Hematopoietic multipotent progenitor cell (in vitro differentiated cells): ENCODE results near the gene AGPAT4. TPM values are rescaled to one million over a fixed set of nuclear protein-coding genes. Genes with fewer than 3 reads are reported as not detected.
"Not testable (repeated sequence)": the region's sequence is repeated elsewhere in the genome, so short reads cannot be mapped to it uniquely, and the experiment has no call there.

ENCODE experiments used
- DNase-seq, 3 donors: peaks; one replicate each; pipeline ENCODE4 v3.0.0-alpha.2; 2011 to 2015; ENCODE audit warnings: low read depth in 2 of 3, low spot score in 2 of 3
- total RNA-seq: library from RNA; depleted of rRNA; stranded (reverse); fragments of >200 nt; gene quantifications from one replicate; pipeline ENCODE4 v1.2.3, GENCODE V29; 2012

The AGPAT4 gene
- total RNA-seq, 1 donor: 28.5 TPM

DNA sequence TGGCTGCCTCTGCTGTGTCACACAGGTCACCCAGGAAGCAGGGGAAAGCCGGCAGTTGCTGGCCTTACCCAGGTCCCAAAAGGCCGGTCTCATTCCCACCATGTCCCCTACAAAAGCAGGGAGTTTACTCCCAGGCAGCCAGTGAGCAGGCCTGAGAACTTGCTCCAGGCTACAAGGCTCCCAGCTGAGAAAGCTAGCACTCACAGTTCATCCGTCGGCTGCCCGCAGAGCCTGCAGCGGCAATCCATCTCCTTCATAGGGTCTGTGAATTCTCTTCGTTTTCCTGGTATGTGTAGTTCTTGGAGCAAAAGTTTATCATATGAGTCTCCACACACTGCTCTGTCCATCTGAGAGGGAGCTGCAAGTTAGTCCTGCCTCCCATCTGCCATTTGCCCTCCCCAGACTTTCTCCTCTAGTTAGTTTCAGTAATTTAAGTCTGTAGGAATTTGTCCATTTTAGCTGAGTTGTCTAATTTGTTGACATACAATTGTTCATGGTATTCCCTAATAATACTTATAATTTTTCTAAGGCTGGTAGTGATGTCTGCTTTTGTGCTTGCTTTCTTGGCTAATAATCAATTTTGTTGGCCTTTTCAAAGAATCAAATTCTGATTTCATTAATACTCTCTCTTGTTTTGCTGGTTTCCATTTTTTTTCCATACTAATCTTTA is 146.7 kb downstream of the AGPAT4 start:
- DNase-seq: no peak

DNA sequence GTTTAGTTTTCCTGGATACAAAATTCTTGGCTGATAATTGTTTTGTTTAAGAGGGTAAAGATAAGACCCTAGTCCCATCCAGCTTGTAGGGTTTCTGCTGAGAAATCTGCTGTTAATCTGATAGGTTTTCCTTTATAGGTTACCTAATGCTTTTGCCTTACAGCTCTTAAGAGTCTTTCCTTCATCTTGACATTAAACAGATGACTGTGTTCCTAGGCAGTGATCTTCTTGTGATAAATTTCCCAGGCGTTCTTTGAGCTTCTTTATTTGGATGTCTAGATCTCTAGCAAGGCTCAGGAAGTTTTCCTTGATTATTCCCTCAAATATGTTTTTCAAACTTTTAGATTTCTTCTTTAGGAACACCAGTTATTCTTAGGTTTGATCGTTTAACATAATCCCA is 148.3 kb downstream of the AGPAT4 start:
- DNase-seq: no peak

DNA sequence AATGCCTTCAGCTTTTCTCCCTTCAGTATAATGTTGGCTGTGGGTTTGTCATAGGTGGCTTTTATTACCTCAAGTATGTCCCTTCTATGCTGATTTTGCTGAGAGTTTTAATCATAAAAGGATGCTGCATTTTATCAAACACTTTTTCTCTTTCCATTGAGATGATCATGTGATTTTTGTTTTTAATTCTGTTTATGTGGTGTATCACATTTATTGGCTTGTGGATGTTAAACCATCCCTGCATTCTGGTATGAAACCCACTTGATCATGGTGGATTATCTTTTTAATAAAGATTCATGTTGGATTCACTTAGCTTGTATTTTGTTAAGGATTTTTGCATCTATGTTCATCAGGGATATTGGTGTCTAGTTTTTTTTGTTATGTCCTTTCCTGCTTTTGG is 150.5 kb downstream of the AGPAT4 start:
- not testable (repeated sequence) for DNase-seq

DNA sequence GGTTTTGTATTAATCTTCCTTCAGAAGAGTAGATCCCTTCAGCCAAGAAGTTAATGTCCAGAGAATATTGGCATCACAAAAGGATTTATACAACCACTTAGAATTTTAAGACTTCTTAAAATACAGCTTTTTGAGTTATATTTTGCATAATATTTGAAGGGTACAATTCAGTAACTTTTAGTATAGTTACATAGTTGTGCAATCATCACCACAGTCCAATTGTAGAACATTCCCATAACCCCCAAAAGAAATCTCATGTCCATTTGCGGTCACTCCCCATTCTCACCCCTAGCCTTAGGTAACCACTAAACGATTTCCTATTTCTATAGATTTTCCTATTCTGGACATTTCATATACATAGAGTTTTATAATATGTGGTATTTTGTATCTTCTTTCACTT is 155.9 kb downstream of the AGPAT4 start:
- DNase-seq: no peak

DNA sequence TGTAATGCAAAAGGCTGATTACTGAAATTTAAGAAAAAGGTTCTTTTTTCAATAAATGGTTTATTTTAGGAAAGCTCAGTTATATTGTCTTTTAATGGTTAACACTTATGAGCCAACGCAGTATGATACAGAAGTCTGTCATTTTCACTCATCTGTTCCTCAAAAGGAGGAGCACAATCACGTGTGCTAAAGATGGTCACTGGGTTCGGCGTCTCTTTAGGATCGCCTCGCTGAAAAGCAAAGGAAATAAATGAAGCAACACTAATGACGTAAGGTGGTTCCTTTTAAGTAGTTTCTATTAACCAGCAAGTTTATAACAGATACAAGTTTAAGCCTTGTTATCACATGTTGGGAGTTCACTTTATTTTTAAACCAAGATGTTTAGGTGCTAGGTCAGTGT is 156.6 kb downstream of the AGPAT4 start:
- DNase-seq: no peak

DNA sequence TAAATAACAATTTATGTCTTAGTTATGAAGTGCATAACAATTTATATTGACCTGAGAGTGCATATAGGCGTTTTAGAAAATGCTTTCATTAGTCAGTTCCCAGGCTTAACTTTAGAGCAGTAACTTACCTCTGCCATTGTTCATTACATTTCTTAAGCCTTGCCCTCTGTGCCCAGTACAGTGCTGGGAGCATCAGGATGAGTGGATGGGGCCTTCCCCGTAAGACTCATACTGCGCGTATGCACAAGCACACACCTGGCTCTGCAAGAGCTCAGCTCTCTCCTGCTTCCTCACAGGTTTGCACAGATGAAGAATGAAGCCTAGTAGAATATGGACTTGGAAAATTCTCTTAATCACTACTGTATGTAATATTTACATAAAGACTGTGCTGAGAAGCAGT is 157.3 kb downstream of the AGPAT4 start:
- DNase-seq: no peak

DNA sequence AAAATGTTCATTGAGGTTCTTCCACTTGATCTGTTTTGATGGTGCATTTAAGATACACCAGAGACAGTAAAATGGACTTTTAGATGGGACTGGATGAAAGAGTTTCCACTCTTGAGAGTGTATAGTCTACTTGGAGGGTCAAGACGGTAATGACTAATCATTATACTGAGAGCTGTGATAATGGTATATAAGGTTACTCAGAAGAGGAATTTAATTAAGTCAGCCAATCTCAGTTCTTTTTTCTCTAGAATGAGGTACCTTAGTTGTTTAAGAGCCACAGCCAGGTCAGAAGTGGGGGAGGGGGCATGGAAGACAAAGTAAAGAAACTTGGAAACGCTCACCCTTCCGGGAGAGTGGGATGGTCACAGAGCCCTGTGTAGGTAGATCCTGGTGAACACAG is 158.4 kb downstream of the AGPAT4 start:
- DNase-seq: no peak

DNA sequence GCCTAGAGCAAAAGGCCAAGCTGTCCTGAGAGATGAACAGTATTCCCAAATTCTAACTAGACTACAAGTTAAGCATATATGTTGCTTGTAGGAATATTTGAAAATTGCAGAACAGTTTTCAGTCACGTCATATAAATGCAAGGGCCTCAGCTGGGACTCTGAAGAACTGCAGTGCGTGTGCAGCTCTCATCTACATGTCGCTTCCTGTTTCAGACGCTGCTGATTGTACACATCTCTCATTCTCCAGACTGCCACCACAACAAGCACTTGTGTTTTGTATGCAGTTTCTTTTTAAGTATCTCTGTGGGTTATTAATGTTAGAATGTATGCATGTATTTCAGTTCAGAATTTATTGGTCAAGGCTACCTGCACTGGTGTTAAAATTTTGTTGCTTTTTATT is 162.6 kb downstream of the AGPAT4 start:
- peak in 1 of 3 donors; percentile 7 for DNase-seq

DNA sequence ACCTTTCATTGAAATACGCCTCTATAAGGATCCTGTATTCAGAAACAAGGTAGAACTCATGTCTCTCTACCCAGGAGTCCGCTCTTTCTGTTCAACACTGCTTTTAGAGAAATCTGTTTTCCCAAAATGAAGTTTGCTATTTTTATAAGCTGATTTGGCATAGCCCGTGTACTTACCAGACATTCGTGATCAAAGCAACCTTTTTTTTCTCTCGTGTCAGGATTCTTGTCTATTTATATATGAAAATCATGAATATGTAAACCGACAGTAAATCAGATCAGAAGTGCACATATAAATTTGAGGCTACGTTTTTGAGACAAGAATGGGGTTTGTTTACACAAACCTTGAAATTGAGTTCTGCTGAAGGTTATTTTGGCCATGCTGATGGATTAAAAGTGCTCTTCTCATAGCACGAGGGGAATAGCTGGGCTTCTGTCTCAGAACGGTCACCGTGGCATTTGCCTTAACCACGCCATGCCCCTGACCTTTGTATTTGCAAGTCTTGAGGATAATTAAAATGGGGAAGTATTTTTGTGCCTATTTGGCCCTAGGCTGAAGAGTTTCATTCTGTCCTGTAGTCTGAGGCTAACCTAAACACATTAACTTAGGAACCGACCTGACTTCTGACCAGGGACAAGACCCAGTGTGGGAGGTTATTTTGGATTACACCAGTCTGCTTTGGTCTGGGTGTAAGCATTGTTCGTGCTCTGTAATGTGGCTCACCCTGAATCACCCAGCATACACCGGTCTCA is 163.7 kb downstream of the AGPAT4 start:
- no peak for DNase-seq

DNA sequence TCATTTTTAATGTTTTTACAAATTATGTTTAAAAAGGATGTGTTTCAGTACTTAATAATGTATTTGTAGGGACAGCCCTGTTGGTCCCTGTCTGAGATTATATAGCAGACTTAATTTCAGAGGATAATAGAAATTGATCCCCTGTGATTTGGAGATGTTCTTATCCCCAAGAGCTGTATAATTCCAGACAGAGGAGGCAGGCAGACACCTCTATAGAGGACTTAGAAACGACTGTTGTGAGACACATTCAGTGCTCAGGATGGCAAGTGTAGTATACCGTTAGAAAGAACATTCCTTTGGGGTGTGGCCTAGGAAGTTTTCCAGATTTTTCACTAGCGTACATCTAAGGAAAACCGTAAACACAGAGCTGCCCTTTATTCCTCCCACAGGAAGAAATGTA is 164.5 kb downstream of the AGPAT4 start:
- no peak for DNase-seq

DNA sequence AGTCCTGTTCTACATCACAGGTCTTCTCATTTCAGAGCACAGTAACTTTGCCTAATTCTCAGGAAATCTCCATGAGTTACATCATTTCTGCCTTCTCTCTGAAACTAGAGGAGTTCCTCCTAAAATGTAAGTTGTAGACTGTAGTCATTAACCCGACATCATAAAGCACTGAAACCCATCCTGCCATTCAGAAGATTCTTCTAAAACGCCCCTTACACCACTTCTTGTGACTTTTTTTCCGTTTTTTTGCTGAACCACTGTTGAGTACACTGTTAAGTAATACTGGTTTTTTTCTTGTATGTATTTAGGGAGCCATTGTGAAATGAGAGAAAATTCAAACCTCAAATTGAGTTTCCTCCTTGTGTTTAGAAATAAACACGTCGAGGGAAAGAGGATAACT is 164.9 kb downstream of the AGPAT4 start:
- no peak for DNase-seq

DNA sequence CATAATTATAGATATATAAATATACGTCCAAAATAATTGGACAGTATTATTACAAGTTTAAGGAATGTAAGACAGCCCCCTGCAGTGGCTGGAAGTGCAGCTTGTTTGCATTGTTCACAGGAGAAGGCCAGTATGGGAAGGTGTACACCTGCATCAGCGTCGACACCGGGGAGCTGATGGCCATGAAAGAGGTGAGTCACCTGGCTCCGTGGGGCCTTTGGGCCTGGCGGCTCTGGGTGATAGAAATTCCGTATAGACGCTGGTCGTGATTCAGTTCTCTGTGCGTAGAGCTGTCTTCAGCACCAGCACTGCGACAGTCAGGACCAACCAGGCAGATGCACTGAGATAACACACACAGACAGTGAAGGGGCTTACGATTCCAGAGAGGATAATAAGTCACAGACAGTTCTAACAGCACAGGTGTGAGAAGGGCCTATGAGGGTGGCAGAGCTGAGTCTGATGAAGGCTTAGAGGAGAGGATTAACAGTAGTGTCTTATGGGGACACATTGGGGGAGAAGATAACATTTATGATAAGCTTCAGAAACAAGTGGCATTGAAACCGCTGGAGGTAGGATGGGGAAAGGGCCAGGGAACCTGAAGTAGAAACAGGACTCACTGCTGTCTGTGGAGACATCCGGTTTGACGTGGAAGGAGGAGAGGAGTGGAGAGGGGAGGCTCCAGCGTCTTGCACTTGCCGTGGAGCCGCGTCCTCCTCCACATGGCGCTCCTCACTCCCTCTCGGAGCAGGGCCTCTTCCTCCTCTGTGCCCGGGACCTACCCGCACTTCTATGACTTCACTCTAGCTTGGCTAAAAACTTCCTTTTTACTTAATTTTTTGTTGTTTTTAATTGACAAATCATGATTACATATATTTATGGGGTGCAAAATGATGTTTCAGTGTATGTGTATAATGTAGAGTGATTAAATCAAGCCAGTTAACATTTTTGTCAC is 165.8 kb downstream of the AGPAT4 start:
- no peak for DNase-seq

DNA sequence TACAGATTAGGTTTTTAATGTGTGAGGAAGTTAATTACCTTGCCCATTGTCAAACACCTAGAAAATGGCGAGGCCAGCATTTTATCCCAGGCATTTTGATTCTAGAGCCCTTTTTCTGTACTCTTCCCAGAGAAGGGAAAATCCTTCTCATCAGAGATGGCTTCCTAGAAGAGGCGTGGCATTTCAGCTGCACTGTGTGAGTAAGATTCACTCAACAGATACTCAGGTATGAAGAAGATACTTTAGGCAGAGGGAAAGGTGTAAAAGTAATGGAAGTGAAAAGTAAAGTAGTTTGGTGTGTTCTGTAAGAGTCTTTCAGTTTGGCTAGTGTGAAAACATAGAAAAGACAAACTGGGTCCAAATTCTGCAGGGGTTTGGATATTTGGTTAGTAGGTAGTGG is 168.5 kb downstream of the AGPAT4 start:
- DNase-seq: no peak

DNA sequence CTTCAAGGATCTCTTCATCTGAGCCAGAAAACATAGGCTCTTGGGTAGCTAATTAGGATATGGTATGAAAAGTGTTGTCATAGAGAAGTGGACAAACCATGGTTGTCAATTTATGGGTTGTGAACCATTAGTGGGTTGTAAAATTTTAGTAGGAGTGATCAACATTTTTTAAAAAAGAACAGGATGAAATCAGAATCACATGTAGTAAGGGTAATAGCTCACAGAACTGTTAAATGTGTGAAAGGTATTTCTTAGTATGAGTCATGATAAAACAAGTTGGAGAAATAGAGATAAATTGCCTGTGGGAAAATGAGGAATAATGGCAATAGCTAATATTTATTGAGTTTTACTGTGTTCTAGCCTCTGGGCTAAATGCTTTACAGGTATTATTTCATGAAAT is 168.9 kb downstream of the AGPAT4 start:
- DNase-seq: no peak

DNA sequence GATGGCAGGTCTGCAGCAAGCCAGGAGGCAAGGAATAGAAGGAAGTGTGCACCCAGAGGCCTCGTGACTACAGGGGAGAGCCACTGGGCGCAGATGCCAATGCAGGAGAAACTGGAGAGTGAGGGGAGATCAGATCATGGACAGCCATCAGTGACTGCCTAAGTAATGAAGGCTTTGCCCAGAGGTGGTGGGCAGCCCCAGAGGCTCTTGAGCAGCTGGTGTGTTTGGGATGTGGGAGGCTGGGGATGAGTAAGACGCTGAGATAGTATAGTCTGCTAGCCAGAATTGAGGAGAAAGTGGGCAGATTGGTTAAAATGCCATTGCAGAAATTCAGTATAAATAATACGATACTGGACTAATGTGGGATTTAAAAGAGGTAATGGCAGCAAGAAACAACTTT is 170.4 kb downstream of the AGPAT4 start:
- DNase-seq: no peak

DNA sequence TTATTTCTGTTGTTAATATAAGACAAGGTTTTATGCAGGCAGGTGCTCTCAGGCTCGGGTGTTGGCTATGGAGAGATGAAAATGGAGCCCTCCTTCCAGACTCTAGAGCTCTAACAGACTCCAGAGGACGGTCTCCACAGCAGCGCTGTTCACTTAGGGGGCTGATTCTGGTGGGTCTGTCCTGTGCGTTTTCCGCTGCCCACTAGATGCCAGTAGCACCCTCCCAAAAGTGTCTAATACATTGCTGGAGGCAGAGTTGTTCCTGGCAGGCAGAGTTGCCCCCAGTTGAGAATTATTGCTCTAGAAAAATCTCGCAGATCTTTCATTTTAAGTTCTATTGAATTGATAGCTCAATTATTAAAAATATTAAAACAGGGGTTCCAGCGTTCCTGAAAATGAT is 172.3 kb downstream of the AGPAT4 start:
- peak in 2 of 3 donors; percentile 17 to 46 for DNase-seq

DNA sequence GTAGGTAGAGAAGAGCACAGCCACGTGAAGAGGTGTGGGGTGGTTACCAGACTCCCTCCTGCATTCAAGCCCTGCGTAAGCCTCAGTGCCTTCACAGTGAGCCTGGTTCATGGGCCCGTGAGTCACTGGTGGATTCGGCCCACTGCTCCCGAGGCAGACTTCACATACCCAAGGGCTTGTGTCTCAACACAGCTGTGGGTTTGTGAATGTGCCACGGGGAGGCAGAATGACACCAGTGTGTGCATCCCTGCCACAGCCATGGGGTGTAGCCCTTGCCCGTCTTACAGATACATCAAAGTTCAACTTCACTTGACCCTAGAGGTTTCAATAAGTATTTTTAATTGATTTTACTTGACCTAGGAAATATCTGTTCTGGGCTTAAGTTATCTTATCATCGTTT is 173.8 kb downstream of the AGPAT4 start:
- DNase-seq: no peak

DNA sequence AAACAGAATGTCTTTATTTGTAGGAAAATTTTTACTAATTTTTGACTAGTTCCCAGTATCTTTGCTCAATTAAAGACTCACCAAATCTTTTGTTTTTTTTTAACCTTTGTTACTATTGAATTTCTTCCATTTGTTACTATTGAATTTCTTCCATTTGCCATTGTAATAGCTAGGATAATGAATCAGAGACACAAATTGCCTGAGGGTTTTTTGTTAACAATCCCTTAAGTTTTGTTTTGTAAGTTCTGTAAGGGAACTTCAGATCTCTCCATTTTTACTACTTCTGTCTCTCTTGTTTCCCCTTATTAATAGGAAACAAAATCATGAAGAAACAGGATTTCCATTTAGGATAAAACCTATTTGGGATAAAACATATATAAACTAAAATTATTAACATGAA is 177.9 kb downstream of the AGPAT4 start:
- DNase-seq: no peak

DNA sequence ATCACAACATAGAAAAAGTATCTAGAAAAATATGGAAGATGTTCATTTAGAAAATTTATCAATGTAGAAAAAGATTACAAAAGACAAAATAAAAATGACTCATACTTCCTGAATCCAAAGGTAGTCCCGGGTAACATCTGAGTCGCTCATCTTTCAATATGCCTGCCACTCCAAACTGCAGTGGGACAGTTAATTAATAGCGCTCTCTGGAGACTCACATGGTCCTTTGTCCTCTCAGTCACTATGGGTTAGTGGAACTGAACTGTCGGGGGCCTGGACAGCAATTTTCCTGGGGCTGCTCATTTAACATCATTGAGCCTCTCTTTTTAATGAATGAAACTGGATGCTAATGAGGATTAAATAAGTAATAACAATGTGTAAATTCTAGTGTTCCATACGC is 178.9 kb downstream of the AGPAT4 start:
- DNase-seq: no peak

DNA sequence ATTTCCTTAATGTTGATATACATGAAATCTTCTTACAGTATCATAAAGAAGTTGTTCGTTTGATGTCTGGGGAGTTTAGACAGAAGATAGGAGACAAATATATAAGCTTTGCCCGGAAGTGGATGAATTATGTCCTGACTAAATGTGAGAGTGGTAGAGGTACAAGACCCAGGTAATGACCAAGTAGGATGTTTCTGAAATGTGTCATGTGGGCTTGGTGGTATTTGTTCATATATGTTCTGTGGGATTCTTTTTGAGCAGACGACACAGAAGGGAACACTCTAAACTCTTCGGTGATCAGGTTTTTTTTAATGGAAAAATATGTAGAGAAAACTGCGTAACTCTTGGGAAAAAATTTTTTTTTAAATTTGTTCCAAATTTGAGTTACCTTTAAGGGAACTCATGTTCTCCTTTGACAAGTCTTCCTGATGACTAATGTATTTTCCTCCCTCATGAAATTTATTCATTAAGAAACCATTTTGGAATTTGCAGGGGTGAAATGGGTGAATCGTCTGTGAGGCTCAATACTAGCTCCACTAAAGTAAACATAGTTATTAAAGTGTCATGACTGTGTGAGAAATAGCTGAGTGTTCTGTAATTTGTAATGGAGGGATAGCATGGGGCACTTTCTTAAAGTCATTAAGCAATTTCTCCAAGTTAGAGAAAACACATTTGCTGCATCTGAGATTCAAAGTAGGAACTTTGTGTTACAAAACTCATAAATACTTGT is 181.7 kb downstream of the AGPAT4 start:
- DNase-seq: no peak

DNA sequence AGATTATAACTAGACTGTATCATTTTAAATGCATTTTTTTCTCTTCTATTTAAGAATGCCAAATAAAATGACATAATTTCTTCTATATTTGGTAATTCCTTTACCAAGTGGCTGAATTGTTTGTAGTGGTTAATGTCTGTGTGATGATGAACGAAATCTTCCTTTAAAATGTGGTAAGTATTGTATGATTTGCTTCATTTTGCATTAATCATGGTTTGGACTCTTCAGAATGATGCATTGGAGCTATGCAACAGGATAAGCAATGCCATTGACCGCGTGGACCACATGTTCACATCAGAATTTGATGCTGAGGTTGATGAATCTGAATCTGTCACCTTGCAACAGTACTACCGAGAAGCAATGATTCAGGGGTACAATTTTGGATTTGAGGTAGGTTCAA is 182.7 kb downstream of the AGPAT4 start:
- DNase-seq: no peak
